SH-SY5Y (cell line): Measurements from ENCODE around the gene ZFHX3.

Source experiments
- GATA2 ChIP-seq: IDR thresholded peaks from 2 replicates; pipeline ENCODE4 v1.6.1; 2011; ENCODE audit warnings: mild to moderate bottlenecking, low read depth, low read length
- GATA3 ChIP-seq: IDR thresholded peaks from 2 replicates; pipeline ENCODE4 v1.6.1; 2011; ENCODE audit warnings: low read depth, mild to moderate bottlenecking, low read length, moderate library complexity

ZFHX3 gene

GRCh38 chr16:73020409-73020884 is 27.5 kb downstream of the ZFHX3 start:
- TF ChIP-seq GATA3 (no peak), GATA2 (no peak)

DNA sequence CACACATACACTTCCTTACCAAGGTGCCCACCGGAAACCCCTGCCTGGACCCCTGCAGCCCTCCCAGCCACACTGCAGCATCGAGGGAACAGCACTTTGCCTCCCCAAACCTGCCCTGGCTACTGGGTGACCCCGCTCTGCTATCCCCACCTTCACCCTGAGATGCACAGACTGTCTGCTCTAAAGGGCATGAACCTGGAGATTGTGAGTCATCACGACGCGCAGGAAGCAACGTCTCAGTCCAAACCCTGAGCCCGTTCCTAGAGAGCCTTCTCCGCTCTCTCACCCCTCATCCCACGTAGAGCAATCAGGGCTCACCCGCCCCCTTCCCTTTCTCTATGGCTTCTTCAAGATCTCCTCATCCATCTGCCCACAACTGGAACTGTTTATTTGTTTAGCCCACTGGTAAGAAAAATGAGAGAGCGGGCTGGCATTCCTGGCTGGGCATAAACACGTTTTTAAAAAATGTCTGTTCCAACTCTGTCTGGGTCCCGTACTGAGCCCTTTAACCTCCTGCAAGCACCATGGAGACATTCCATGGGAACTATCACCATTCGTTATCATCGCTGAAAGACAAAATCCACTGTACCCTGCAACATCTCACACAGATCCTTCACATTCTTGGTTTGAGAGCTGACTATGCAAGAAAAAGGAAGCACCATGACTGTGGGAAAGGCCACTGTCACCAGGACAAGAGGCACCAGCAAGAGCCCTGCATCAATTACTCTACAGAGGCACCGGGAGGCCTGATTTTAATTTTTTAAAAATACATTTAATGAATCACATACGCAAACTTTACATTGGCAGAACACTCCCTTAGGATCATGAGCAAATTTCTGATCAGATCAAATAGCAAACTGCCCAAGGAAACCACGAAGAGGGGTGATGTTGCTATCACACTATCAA is 28.2 kb downstream of the ZFHX3 start:
- TF ChIP-seq GATA2 (no peak), GATA3 (no peak)

GRCh38 chr16:73018821-73019456 is 29.0 kb downstream of the ZFHX3 start:
- no peak for TF ChIP-seq GATA2
- no peak for TF ChIP-seq GATA3

GRCh38 chr16:73017321-73017720 is 30.6 kb downstream of the ZFHX3 start:
- TF ChIP-seq GATA3 (no peak), GATA2 (no peak)

DNA sequence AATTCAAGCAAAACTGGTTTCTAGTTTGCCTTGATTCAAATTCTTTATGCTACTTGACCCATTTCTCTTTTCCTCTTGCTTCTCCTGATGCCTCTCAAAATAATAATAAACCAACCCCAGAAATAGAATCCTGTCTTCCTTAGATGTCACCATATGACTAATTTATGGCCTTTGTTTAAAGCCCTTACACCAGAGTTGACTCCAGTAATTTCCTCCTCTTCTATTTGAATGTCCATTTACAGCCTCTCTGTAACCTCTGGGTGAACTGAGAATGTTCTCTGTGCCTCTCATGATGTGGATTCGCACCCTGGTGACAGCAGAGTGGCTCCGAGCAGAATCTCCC is 31.5 kb downstream of the ZFHX3 start:
- TF ChIP-seq GATA3 = no peak
- TF ChIP-seq GATA2 = no peak

DNA sequence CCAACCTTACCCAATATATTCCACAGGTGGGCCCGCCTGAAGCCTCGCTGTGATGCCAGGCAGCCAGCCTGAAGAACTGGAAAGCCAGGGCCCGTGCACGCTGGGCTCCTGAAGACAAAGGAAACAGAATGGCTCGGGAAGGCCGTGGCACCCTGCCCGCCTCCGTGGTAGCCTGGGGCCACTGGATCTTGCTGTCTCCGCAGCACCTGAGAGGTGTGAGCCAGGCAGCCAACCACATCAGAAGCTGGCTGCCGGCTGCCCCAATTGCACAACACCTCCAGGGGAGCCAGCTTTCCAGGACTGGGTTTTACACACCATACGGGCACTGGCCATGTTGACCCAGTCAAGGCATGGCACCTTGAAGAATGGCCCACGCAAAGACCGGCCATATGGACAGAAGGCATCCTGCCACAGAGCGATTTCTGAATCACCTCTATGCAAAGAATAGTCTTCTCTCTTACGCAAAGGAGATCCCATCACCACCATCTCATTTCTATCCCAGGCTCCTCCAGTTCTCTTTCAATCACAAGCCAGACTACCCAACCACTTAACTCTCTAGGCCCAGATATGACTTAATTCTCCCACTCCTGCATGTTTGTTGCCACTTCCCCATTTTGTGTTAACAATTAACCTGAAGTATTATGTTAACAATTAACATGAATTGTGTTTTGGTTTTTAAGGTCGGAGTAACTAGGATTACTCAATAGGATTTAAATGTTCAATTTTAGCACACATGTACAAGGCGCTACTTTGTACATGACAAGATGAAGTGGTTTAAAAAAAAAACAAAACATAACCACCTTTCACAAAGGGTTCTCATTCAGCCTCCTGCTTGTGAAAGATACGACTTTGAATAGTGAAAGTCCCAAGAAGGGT is 32.1 kb downstream of the ZFHX3 start:
- TF ChIP-seq GATA2 (no peak), GATA3 (no peak)

GRCh38 chr16:73014768-73015167 is 33.2 kb downstream of the ZFHX3 start:
- TF ChIP-seq GATA2 = no peak
- no peak for TF ChIP-seq GATA3

DNA sequence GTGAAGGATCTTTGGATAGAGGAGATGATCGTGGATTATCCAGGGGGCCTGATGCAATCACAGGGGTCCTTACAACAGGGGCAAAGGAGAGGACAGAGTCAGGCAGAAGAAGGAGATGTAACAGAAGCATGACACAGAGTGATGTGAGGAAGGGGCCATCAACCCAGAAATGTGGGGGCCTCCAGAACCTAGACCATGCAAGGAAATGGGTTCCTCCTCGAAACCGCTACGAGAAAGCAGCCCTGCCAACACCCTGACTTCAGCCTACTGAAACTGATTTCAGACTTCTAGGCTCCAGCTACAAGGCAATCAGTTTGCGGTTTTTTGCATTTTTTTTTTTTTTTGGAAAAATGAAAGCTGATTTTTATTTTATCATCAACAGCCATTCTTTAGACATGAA is 34.0 kb downstream of the ZFHX3 start:
- TF ChIP-seq GATA3 (no peak), GATA2 (no peak)

DNA sequence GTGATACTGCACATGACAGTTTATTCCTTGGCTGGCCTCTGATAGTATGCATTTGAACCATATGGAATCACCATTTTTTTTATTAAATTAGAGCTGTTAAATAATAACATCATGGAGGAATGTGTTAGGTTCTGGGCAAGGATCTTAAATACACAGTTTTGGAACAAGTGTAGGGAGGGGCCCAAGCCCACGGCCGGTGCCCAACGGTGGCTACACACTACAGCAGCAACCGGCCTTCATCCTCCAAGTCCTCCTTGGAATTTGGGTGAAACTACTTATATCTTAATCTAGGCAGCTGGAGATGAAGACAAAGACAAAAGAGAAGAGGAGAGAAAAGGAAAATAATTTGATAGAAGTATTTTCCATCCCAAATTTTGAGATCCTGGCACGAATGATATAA is 35.6 kb downstream of the ZFHX3 start:
- TF ChIP-seq GATA2 = no peak
- no peak for TF ChIP-seq GATA3

DNA sequence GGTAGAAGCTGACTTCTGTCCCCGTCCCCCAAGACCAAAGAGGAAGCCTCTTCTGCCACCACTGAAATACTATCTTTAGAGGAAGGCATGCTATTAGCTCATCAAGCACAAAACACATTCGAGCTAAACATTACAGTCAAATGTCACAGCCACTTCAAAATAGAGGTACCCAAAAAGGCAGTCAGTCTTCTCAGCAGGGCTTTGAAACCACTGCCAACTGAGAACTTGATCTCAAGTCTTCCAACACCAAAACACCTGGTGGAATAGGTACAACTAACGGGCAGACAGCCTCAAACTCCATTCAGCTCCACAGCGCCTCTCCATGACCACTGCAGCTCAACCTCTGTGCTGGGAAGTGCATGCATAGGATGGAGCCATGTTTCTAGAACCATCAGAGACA is 36.0 kb downstream of the ZFHX3 start:
- TF ChIP-seq GATA2 (no peak), GATA3 (no peak)

DNA sequence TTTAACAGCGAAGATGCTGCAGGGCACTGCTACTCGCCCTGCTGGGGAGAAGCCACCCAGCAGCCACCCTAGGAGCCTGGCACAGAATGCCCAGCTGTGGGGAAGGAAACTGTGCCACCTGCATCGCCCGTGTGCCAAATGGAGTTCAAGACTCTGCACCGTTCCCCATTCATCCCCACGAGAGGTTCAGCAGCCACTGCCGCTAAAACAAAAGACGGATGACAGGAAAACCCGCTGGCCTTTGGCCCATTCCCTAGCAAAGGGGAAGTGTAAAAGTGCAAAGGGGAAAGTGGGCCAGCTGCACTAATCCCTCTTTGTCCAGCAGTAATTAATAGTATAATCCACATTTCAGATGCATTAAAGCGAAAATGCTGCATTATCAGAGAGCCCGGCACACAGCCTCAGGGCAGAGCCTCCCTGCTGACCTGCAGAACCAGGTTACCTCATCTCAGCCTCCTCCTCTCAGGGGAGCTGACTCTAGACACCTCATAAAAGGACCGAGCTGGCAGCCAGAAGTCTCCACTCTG is 37.7 kb downstream of the ZFHX3 start:
- TF ChIP-seq GATA3 (no peak), GATA2 (no peak)

GRCh38 chr16:73006026-73006425 is 41.9 kb downstream of the ZFHX3 start:
- TF ChIP-seq GATA2 (no peak), GATA3 (no peak)

DNA sequence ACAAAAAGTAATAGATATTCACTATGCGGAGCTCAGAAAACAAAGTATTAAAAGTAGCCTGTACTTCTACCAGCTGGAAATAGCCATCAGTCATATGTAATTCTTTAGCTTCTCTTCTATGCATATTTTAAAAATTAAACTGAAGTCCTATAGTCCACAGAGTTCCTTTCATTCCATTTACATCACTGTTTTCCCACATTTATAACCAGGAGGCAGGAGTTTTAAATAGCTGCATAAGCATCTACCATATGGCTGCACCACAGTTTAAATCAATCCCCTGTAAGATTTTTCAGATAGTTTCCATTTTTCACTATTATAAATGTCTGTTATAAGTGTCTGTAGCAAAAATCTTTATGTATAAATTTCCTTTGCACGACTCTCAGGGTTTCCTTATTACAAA is 45.1 kb downstream of the ZFHX3 start:
- TF ChIP-seq GATA2 (no peak), GATA3 (no peak)
